ENCODE measurements around the gene FSTL4. TPM values are rescaled to one million over a fixed set of nuclear protein-coding genes. Genes with fewer than 3 reads are reported as not detected.
"Not testable (repeated sequence)": the region's sequence is repeated elsewhere in the genome, so short reads cannot be mapped to it uniquely, and the experiment has no call there.

FSTL4 gene
- total RNA-seq, 1 experiment from 2014 or later = not detected

- DNase-seq (ENCODE audit: low read depth) = no peak
Observed at GRCh38 chr5:133456933-133457402, 155.4 kb downstream of the FSTL4 start.

GRCh38 chr5:133455676-133456075 lies 156.7 kb downstream of the FSTL4 start:
- no peak for DNase-seq (ENCODE audit: low read depth)

GRCh38 chr5:133454442-133454841 lies 157.9 kb downstream of the FSTL4 start:
- no peak for DNase-seq (ENCODE audit: low read depth)

- DNase-seq (ENCODE audit: low read depth) = no peak
Observed at GRCh38 chr5:133453831-133454230, 158.5 kb downstream of the FSTL4 start.

- DNase-seq (ENCODE audit: low read depth) = no peak
Observed at GRCh38 chr5:133453084-133453780, 159.1 kb downstream of the FSTL4 start.

- DNase-seq (ENCODE audit: low read depth) = no peak
Observed at GRCh38 chr5:133451926-133452325, 160.4 kb downstream of the FSTL4 start.

- DNase-seq (ENCODE audit: low read depth) = no peak
Observed at GRCh38 chr5:133450286-133450685, 162.1 kb downstream of the FSTL4 start.

GRCh38 chr5:133449181-133449580 lies 163.2 kb downstream of the FSTL4 start:
- no peak for DNase-seq (ENCODE audit: low read depth)

- no peak for DNase-seq (ENCODE audit: low read depth)
Observed at GRCh38 chr5:133446440-133446839, 165.9 kb downstream of the FSTL4 start.

- no peak for DNase-seq (ENCODE audit: low read depth)
Observed at GRCh38 chr5:133445744-133446143, 166.6 kb downstream of the FSTL4 start.

GRCh38 chr5:133445204-133445603 lies 167.1 kb downstream of the FSTL4 start:
- not testable (repeated sequence) for DNase-seq (ENCODE audit: low read depth)

GRCh38 chr5:133444711-133445110 lies 167.6 kb downstream of the FSTL4 start:
- no peak for DNase-seq (ENCODE audit: low read depth)

- DNase-seq (ENCODE audit: low read depth) = no peak
Observed at GRCh38 chr5:133441166-133441815, 171.1 kb downstream of the FSTL4 start.

- DNase-seq (ENCODE audit: low read depth) = peak; percentile 5
Observed at GRCh38 chr5:133440467-133441115, 171.8 kb downstream of the FSTL4 start.

- DNase-seq (ENCODE audit: low read depth) = no peak
Observed at GRCh38 chr5:133439859-133440258, 172.5 kb downstream of the FSTL4 start.

- no peak for DNase-seq (ENCODE audit: low read depth)
Observed at GRCh38 chr5:133438487-133438886, 173.9 kb downstream of the FSTL4 start.

- no peak for DNase-seq (ENCODE audit: low read depth)
Observed at GRCh38 chr5:133434336-133434735, 178.0 kb downstream of the FSTL4 start.

- no peak for DNase-seq (ENCODE audit: low read depth)
Observed at GRCh38 chr5:133433641-133434040, 178.7 kb downstream of the FSTL4 start.

GRCh38 chr5:133432956-133433532 lies 179.3 kb downstream of the FSTL4 start:
- DNase-seq (ENCODE audit: low read depth) = no peak

GRCh38 chr5:133431326-133431865 lies 180.9 kb downstream of the FSTL4 start:
- DNase-seq (ENCODE audit: low read depth) = no peak

GRCh38 chr5:133430095-133430494 lies 182.2 kb downstream of the FSTL4 start:
- no peak for DNase-seq (ENCODE audit: low read depth)

- no peak for DNase-seq (ENCODE audit: low read depth)
Observed at GRCh38 chr5:133429046-133429445, 183.3 kb downstream of the FSTL4 start.
